Right renal pelvis (tissue), 4 donors: ENCODE measurements around the gene TUBB8B. TPM values are rescaled to one million over a fixed set of nuclear protein-coding genes. Genes with fewer than 3 reads are reported as not detected.
"Not testable (repeated sequence)": the region's sequence is repeated elsewhere in the genome, so short reads cannot be mapped to it uniquely, and the experiment has no call there.

ENCODE experiments used
- DNase-seq, 4 donors: peaks; one replicate each; pipeline ENCODE4 v3.0.0-alpha.2; 2013; ENCODE audit warnings: low read depth in 4 of 4, low spot score in 3 of 4, missing footprints in 1 of 4
- polyA plus RNA-seq, 4 donors: library from polyadenylated mRNA; unstranded; fragments of 120-200 nt; gene quantifications; one replicate each; pipeline ENCODE4 v1.2.1, GENCODE V29; 2013; ENCODE audit not compliant: insufficient read length in 4 of 4

Gene TUBB8B
- polyA plus RNA-seq, 4 donors: 0.51 to 0.58 (median 0.58) TPM; not detected in 1

- not testable (repeated sequence) for DNase-seq
Observed at GRCh38 chr18:13177-13576, 36.2 kb downstream of the TUBB8B start.

- not testable (repeated sequence) for DNase-seq
Observed at GRCh38 chr18:12773-13172, 36.6 kb downstream of the TUBB8B start.

GRCh38 chr18:11383-12274 lies 37.8 kb downstream of the TUBB8B start:
- DNase-seq: not testable (repeated sequence)

- not testable (repeated sequence) for DNase-seq
Observed at GRCh38 chr18:10624-11184, 38.7 kb downstream of the TUBB8B start.

- not testable (repeated sequence) for DNase-seq
Observed at GRCh38 chr18:9937-10336, 39.5 kb downstream of the TUBB8B start.

Other genes with a start within 250 kb of the TUBB8B start
- 10 to 100 TPM; 58.1 to 71.0 (median 70.3) TPM for gene USP14, start 108.9 kb upstream of the TUBB8B start, polyA plus RNA-seq
- gene THOC1, start 218.4 kb upstream of the TUBB8B start, polyA plus RNA-seq: 10 to 100 TPM; 60.8 to 82.5 (median 68.3) TPM